GM18499 (cell line): ENCODE measurements around the gene RGS16.
"Not testable (repeated sequence)": the region's sequence is repeated elsewhere in the genome, so short reads cannot be mapped to it uniquely, and the experiment has no call there.

ENCODE experiments used
- ATAC-seq: cut with Tn5 transposase; IDR thresholded peaks from one replicate; pipeline ENCODE4 v1.9.1; 2021; ENCODE audit warnings: moderate number of reproducible peaks; ENCODE audit not compliant: insufficient read depth, unreplicated experiment

RGS16 gene, protein sequence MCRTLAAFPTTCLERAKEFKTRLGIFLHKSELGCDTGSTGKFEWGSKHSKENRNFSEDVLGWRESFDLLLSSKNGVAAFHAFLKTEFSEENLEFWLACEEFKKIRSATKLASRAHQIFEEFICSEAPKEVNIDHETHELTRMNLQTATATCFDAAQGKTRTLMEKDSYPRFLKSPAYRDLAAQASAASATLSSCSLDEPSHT

DNA sequence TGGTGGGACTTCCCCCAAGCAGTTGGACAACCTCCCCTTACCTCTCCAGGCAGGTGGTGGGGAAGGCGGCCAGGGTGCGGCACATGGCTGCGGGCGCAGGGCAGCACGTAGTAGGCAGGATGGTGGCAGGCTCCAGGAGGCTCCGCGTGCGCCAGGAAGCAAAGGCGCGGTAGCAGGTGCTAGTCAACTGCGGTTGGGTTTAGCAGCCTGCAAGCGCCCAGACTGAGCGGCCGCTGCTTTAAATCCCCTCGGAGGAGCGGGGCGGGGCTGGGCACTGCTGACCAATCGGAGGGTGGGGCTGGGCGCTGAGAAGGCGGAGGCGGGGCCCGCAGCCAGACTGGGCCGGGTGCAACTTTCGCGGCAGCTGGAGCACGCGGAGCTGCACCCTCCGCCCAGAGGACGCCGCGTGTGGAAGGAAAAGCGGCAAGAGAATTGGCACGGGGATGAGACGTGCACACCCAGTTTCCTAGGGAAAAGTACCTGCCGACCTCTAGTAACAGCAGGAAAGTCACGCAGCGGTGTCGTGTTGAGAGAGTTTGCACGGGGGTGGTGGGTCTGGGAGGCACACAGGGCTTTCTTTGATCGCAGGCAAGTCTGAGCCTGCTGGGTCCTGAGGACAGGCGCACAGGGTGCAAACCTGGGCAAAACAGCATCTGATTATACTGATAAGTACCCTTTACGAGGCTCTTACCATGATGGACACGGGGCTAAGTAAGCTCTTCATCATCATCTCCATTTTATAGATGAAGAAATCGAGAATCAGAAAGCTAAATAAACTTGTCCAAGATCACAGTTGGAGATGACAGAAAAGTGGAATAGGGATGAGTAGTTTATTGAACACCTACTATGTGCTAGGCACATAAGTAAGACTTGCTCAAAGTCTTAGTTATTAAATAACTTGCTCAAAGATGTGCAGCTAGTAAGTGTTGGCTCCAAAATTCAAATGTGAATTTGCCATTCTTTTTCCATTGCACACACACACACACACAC, at the start of gene RGS16:
TSS of gene RGS16 (minus strand) at position 215 of the 990 bp plus-strand sequence. CDS start at position 85, 130 bp downstream.
- ATAC-seq: peak; percentile 56

DNA sequence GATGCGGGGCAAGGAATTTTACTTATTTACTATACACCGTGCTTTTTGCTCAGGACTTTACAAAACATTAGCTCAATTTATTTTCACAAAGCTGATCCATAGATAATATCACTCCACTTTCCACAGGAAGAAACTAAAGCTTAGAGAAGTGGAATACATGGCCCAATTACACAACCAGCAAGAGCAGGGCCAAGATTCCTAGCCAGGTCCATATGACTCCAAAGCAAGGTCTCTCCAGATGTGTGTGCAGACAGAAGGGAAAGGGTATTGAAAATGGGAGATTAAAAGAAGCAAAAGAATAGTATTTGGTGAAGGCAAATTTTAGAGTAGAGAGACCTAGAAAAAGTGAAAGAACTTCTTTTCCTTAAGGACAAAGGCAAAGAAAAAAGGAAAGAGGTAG, 49.8 kb upstream of the RGS16 start:
- ATAC-seq: no peak

DNA sequence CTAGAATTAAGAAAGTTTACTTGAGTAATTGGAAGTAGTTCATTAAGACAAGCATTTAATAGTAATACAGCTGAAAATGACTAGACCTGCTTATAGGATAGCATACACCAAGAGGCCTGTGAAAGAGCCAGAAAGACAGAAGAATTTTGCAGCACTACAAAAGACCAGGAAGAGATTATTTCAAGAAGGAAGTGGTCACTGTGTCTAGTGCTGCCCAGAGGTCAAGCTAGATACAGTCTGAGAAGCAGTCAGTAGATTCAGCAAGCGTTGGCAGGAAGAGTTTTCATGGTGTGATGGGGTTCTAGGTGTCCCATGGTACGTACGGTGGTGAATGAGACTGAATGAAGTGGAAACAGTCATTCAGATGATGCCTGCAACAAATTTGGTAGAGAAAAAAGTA, 48.7 kb upstream of the RGS16 start:
- no peak for ATAC-seq

DNA sequence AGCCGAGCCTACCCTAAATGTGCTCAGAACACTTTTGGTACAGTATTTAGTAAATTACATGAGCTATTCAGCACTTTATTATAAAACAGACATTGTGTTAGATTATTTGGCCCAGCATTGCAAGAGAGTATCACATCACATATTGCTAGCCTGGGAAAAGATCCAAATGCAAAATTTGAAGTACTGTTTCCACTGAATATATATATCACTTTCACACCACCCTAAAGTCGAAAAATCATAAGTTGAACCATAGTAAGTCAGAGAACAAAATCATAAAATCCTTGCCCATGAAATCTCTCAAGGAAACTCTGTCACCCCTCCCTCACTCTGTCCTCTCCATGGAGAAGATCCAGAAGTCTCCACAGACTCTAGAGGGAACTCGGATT, 47.1 kb upstream of the RGS16 start:
- ATAC-seq: no peak

DNA sequence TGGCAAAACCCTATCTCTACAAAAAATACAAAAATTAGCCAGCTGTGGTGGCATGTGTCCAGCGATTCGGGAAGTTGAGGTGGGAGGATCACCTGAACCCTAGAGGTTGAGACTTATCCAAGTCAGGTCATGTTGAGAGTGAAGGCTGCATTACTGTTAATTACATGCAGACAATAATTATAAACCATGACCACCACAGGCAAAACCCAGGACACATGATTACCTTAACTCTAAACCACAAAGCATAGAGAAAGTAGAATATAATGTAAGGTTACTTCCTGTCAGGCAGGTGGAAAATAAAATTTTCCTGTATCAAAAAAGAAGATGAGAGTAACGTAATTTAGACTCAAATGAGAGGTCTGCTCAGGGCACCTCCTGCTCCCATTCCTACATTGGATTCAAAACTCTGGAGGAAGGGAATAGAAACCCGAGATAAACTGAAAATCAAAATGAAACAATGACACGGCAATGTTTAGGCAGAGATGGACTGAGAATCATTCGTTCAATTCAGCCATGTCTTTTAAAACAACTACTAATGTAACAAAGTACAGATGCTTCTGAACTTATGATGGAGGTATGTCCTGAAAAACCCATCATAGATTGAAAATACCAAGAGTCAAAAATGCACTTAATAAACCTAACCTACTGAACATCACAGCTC, 46.6 kb upstream of the RGS16 start:
- ATAC-seq: no peak

DNA sequence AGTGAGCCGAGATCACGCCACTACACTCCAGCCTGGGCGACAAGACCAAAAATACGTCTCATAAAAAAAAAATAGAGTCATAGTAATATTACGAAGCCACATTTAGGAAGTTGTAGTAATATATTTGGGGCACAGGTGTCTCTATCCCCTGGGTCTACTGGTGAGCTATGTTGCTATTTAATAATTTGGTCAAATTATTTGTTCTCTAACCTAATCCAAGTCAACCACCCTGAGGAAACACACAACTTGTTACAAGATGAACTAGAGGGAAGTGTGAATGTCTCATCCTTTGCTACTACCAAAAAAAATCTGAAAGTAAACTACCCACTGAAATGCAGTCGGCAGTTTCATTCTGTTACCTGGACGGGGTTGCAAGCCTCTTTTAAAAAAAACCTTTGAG, 44.9 kb upstream of the RGS16 start:
- ATAC-seq: peak; percentile 50

DNA sequence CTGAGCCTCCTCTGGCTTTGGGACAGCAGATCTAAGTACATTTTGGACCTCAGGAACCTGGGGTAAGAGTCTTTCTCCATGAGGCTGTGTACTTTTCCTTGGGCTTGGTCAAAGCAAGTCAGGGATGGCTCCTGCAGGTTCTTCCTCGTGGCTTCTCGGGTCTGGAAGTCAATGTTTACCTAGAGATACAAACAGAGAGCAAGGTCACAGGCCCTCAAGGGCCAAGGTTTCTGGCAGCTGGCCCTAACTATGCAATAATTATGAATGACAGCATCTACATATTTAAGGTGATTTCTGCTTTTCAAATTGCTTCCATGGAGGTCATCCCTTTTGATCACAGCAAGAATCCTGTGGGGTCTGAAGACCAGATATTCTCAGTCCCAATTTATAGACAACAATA, 42.5 kb upstream of the RGS16 start:
- ATAC-seq: no peak

DNA sequence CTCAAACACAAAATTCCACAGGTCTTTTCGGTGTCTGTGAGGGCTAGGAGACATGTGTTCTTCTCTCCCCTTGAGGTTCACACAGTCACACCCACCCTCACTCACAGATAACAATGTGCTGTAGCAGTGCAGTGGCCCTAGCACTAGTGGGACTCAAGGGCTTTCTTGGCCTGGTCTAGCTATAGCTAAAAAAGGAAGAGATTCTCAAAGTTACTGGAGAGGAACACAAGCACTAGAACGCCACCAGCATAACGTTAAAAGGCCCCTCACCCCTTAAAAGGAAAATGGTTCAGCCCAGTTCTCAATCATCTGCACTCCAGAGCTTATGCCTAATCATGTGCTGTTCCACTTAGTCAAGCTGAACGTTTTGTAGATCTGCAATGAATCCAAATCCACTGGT, 40.7 kb upstream of the RGS16 start:
- ATAC-seq: no peak

DNA sequence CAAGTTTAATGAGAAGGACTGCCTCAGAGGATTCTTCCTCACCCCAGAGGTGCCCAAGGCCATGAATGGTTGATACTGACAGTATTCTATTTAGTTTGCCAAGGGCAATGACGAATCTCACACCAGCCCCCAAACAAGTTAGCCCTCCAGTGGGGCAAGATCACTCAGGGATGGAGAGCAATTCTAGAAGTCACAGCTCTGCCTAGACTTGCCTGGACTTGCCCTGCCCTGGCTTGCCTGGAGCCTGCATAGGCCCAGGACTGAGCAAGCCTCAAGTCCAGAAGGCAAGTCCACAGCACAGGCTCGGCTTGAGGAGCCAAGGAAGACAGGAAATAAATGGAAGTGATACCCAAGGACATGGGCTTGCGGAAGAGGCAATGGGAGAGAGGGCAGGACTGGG, 39.5 kb upstream of the RGS16 start:
- ATAC-seq: no peak

DNA sequence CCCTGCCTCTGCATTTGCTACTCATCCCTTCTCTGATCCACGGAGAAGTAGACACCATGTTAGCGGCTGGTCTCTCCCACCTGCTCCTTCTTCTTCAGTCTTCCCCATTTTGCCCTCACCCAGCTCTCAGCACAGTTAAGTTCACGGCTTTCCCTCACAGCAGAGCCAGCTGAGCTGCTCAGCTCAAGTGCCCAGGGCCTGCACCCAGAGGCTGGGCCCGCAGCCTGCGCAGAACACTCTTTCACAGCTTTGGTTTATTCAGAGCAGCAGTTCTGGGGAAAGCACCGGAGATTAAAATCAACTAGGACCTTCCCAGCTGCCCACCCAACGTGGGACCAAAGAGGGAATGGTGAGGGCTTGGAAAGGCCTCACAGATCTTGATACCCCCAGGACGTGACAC, 38.3 kb upstream of the RGS16 start:
- no peak for ATAC-seq

DNA sequence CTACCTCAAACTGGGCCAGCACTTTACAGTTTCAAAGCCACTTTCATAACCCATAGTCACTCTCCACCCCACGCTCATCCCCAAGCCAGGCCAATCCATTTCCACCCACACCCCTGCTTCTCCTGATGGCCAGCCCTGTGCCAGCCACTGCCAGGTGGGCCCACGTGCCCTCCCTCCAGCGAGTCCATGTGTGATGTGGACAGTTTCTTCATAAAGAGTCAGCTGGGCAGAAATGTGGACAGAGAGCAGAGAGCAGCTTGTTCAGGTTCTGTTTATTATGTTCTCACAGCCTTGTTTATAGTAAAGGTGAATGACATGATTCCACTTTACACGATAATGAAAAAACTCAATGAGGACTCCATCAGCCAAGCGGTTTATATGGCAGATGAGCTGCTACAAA, 37.4 kb upstream of the RGS16 start:
- no peak for ATAC-seq

DNA sequence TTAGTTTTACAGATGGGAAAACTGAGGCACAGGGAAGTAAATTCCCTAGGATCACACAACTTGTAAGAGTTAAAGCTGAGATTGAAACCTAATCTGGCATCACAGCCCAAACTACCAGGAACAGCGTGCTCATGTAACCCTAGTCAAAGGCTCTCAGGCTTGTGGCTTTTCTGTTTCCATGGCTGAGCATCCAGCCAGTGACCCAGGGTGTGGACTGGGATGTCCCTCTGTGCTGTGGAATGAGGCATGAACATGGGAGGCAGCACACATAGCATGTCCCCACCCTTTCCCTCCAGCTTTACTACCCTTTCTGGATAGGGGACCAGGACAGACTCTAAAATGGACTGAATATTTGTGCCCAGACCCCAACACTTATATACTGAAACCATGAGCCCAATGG, 35.1 kb upstream of the RGS16 start:
- no peak for ATAC-seq

DNA sequence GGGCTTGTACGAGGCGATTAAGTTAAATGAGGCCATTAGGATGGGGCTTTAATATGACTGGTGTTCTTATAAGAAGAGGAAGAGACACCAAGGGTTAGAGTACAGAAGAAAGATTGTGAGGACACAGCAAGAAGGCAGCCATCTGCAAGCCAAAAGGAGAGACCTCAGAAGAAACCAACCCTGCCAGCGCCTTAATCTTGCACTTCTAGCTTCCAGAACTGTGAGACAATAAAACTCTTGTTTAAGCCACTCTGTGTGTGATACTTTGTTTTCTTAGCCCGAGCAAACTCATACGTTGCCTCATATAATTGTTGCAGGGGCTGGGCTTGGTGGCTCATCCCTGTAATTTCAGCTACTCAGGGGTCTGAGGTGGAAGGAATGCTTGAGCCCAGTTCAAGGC, 33.6 kb upstream of the RGS16 start:
- ATAC-seq: no peak

DNA sequence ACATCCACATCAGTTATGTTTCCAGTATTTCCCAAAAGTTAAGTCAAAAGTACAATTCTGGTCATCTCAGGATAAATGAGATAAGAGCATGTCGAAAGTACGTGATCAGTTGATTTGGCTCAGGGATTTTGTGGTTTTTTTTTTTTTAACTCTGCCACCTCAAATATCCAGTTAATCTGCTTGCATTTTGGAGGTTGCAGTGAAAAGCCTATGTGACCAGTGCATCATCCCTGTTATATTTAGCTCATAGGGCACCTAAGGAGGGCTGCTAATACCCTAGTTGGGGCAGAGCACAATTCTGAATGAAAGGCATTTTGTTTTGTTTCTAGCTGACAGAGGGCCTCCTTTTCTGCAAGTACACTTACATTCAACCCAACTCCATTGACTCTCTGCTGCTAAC, 31.7 kb upstream of the RGS16 start:
- ATAC-seq: no peak

DNA sequence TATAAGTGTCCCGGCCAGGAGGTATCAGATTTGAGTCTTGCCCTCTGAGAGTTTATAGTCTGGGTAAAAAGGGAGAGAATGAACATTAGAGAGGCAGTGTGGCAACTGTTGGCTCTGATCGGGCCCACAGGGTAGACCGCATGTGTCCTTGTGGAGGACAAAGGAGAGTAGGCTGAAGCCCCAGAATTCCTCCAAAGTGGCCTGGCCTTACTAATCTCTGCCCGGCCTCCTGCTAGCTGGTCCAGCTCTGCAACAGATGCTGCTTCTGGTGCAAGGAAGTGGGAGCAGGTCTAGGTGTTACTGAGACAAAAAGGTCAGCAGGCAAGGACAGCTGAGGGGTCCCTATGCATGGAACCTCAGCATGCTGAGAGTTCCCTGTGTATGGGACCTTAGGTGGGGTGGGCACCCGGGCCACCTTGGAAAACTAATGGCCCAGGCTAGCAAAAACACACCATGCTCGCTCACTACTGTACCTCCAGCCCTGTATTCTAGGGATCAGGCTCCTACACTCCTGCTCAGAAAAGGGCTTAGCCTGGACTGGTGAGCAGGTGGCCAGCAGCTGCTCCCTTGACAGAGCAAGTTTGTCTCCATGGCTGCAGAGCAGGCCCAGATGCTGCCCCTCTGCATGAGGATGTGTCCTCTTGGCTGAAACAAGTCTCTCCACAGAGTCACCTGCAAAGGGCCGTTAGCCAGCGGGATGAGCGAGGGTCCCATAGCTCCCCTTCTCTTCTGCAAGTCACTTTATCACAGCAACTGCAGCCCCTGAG, 30.3 kb upstream of the RGS16 start:
- ATAC-seq: no peak

DNA sequence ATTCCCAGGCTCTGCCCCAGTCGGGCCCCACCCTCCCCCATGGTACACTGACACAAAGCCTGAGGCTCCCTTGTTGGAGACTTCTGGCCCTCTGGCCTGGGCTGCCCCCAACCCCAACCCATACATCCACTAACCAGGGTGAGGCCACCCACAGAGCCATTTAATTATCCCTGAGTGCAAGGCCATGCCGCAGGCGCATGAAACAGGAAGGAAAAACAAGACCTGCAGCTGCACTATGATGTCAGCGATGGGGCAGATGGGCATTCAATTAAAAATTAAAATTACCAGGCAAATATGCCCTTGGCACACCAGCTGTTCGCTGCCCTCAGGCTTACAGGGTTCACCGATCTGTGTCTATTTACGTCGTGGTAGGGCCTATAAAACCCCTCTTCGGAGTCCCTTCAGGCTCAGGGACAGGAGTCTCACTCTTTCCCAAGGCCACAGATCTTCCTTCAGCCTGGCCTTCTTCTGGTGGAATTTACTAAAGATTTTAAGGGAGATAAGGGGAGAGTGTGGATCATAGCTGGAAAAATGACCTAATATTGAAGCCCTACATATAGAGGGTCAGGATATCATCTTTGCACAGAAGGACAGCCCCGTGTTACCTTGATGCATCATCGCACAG, 29.6 kb upstream of the RGS16 start:
- no peak for ATAC-seq

DNA sequence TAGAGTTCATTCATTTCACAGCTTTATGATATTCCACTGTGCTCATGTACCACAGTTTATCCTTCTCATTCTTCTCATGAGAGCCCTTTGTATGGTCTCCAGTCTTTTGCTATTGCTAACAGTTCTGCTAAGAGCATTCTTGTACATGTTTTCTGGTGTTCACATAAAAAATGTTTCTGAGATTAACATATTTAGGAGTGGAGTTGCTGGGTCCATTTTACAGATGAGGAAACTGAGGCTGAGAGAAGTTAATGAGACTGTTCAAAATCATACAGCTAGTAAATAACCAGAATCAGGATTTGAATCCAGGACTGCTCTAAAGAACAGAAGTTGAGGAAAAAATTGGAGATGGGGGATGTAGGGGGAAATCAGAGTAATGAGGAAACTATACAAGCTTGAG, 28.8 kb upstream of the RGS16 start:
- no peak for ATAC-seq

DNA sequence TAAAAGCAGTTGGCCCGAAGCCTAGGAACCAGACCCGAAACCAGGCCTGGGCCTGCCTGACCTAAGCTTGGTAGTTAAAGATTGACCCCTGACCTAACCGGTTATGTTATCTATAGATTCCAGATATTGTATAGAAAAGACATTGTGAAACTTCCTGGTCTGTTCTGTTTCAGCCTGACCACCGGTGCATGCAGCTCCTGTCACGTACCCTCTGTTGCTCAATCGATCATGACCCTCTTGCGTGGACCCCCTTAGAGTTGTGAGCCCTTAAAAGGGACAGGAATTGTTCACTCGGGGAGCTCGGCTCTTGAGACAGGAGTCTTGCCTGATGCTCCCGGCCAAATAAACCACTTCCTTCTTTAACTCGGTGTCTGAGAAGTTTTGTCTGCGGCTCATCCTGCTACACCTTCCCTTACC, 28.3 kb upstream of the RGS16 start:
- not testable (repeated sequence) for ATAC-seq

DNA sequence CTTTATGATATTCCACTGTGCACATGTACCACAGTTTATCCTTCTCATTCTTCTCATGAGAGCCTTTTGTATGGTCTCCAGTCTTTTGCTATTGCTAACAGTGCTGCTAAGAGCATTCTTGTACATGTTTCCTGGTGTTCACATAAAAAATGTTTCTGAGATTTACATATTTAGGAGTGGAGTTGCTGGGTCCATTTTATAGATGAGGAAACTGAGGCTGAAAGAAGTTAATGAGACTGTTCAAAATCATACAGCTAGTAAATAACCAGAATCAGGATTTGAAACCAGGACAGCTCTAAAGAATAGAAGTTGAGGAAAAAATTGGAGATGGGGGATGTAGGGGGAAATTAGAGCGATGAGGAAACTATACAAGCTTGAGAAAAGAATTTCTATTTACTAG, 27.8 kb upstream of the RGS16 start:
- no peak for ATAC-seq

DNA sequence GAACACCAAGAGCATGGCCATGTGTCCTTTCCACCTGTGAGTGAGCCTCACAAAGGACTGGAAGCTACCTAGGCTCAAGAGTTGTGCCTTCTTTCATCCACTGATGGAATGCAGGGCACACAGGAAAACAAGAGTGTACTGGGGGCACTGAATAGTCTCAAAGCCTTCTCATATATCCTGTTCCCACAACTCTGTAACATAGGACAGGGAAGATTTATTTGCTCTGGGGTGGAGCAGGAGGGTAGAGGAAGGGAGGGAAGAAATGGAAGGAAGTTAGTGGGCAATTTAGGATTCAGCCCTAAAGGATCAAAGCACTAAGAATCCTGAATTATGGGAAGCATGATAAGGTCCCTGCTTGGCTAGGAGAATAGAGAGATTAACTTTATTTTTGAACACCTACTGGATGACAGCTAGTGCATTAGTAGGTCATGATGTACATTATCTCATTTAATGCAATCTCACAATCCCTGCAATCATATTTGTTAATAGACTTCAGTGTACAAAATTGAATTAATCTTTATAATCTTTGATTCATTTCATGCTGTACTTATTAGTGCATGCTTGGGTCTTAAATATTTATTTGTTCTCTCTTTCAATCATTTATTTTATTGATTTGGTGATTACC, 27.0 kb upstream of the RGS16 start:
- no peak for ATAC-seq
